GM13977 (cell line): ENCODE measurements around the gene CCDC187.

ENCODE experiments used
- DNase-seq: peaks from one replicate; pipeline ENCODE4 v3.0.0; 2012; ENCODE audit warnings: low spot score
- CTCF ChIP-seq: IDR thresholded peaks from 2 replicates; pipeline ENCODE4 v1.5.1; 2012; ENCODE audit warnings: mild to moderate bottlenecking, control low read depth; ENCODE audit not compliant: insufficient read depth; ENCODE audit errors: extremely low read depth, missing control alignments
- in situ Hi-C: fragments of 300-500 bp; cut with MboI; formaldehyde crosslinking; loops from one replicate; pipeline ENCODE4 v1.12.0; 2022; ENCODE audit warnings: low sequenced_read_pairs, low pct_unique_long_range_greater_than_20kb, mixed read lengths, inconsistent platforms; ENCODE audit not compliant: unreplicated experiment

The CCDC187 gene

GRCh38 chr9:136264031-136264430, 39.9 kb downstream of the CCDC187 start:
- no peak for TF ChIP-seq CTCF
- DNase-seq = no peak
- in situ Hi-C loops = no loop called here

GRCh38 chr9:136262671-136263178, 41.2 kb downstream of the CCDC187 start:
- in situ Hi-C loops = no loop called here
- TF ChIP-seq CTCF = no peak
- DNase-seq = no peak

GRCh38 chr9:136261686-136262430, 42.0 kb downstream of the CCDC187 start:
- in situ Hi-C loops = no loop called here
- DNase-seq = no peak

GRCh38 chr9:136260936-136261472, 42.9 kb downstream of the CCDC187 start:
- no peak for TF ChIP-seq CTCF
- no peak for DNase-seq
- in situ Hi-C loops = no loop called here

More at GRCh38 chr9:136261686-136262430, 42.0 kb downstream of the CCDC187 start:
- no peak for TF ChIP-seq CTCF

- TF ChIP-seq CTCF = no peak
- in situ Hi-C loops = no loop called here
- DNase-seq = no peak
These were observed 43.4 kb downstream of the CCDC187 start for GRCh38 chr9:136260521-136260920.

- no peak for DNase-seq
- in situ Hi-C loops = no loop called here
These were observed 44.1 kb downstream of the CCDC187 start for GRCh38 chr9:136259836-136260235.

More at GRCh38 chr9:136259836-136260235, 44.1 kb downstream of the CCDC187 start:
- TF ChIP-seq CTCF = no peak
